SK-N-SH (cell line): ENCODE results near the gene IFNA6.

Source experiments
- CTCF ChIP-seq: fragments of 200-600 bp; sonication (generic); IDR thresholded peaks from 2 replicates; pipeline ENCODE4 v1.6.1; 2017; ENCODE audit warnings: antibody characterized with exemption, mild to moderate bottlenecking, moderate library complexity
- EP300 ChIP-seq, 2 experiments: IDR thresholded peaks; 2 replicates each; pipeline versions ENCODE4 v1.4.0 to v1.6.1; 2012; ENCODE audit warnings: borderline replicate concordance in 1 of 2, low read depth in 1 of 2, low read length in 1 of 2
- FOXM1 ChIP-seq: IDR thresholded peaks from 2 replicates; pipeline ENCODE4 v1.4.0; 2012; ENCODE audit warnings: low read depth, mild to moderate bottlenecking
- MAX ChIP-seq: IDR thresholded peaks from 2 replicates; pipeline ENCODE4 v1.4.0; 2012; ENCODE audit warnings: low read depth
- POLR2AphosphoS5 ChIP-seq: IDR thresholded peaks from 2 replicates; pipeline ENCODE4 v1.6.1; 2012; ENCODE audit warnings: low read depth, low read length
- RAD21 ChIP-seq: IDR thresholded peaks from 2 replicates; pipeline ENCODE4 v1.6.1; 2012; ENCODE audit warnings: mild to moderate bottlenecking, low read length
- RFX5 ChIP-seq: IDR thresholded peaks from 2 replicates; pipeline ENCODE4 v1.6.1; 2012; ENCODE audit warnings: mild to moderate bottlenecking, improper control_type of control experiment, low read length
- TAF1 ChIP-seq: IDR thresholded peaks from 2 replicates; pipeline ENCODE4 v1.6.1; 2012; ENCODE audit warnings: low read depth, mild to moderate bottlenecking, low read length, moderate library complexity, borderline replicate concordance
- YY1 ChIP-seq: IDR thresholded peaks from 2 replicates; pipeline ENCODE4 v1.4.0; 2012; ENCODE audit warnings: low read depth, mild to moderate bottlenecking

DNA sequence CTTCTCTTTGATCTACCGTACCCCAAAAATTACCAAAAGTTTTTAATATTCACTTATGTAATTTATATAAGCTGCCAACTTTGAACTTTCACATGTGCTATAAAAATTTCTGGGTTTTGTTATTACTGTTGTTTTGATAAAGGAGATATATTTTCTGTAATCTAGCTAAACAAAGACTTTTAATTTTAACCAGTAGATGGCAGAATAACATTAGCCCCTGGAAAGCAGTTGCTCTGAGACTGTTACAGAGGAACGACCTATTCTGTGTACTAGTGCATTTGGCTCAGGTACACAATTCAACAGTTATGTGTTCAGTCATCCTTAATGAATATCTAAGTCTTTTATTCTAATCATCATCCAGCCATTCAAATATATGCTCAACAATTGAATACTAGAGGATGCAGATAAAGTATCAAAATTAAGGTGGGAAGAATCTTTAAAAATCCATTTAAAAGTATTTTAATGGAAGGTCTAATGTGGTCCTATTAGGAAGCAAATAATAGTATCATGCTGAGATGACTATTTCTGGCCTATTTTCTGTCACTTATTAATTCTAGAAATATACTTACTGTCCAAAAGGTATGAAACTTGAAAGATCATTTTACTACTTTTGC is 24.1 kb downstream of the IFNA6 start:
- TF ChIP-seq POLR2AphosphoS5: no peak
- no peak for TF ChIP-seq RFX5
- TF ChIP-seq FOXM1: no peak
- TF ChIP-seq CTCF: peak; percentile 80
- no peak for TF ChIP-seq MAX
- no peak for TF ChIP-seq EP300 (IDR thresholded peaks at IDR 0.05; ENCODE audit: borderline replicate concordance in 1 of 2, low read depth in 1 of 2, low read length in 1 of 2)
- peak; percentile 84 for TF ChIP-seq RAD21
- TF ChIP-seq TAF1: no peak
- TF ChIP-seq YY1: no peak
